Fibroblast of skin of back (primary cell): ENCODE data around the gene SRSF11.

Experiments used
- DNase-seq: peaks from one replicate; pipeline ENCODE4 v3.0.0-alpha.2; 2013

Gene SRSF11

GRCh38 chr1:70222716-70223235 lies 1.6 kb downstream of the SRSF11 start:
- no peak for DNase-seq

DNA sequence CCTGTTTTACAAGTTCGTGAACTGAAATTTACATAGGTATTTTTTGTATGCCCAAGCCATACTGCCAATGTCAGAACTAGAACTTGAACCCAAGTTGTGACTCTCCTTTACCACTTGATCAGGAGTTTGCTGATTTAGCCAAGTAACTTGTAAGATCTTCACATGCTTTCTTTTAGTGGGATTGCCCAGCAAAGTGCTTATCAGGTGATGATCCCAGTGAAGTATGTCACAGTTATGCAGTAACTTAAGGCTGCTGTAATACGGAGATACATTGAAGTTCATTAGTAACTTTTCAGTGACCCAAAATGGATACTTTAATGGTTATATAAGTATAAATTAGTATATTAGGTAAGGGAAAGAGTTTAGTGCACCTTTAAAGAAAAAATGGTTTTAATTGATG lies 3.8 kb downstream of the SRSF11 start:
- DNase-seq = no peak

DNA sequence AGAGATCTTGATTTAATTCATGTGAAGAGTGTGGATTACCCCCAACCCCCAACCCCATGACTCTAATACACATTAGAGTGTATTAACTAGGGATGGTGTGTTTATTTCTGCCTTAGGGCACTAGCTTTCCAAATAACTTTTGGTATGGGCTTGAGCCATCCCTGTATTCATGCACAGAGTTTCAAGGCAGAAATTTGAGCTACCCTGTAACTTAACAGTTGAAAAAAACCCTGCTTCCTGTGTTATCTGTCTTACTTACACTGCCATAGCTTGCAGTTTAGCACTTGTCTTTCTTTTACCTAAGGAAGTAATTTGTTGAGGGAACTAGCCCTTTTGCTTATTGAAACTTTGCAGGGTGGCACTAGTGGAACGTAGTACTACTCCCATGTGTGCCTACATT lies 6.3 kb downstream of the SRSF11 start:
- DNase-seq = no peak

DNA sequence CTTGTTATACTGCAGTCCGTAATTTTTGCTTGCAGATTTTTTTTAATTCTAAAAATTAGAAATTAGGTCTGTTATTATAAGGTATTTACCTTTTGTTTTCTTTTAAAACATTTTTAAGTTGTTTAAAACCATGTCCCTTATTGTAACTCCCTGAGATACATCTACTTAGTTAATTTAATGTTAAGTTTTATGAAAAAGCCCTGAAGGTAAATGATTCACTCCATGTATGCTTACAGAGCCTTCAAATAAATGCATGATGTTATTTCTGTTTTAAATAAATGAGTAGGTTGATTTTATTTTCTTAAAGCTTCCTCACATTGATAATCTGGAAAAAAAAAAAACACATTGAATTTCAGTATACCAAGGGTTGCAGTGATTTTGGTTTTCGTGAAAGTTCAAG lies 7.5 kb downstream of the SRSF11 start:
- no peak for DNase-seq

GRCh38 chr1:70231475-70231874 lies 10.3 kb downstream of the SRSF11 start:
- DNase-seq = no peak

DNA sequence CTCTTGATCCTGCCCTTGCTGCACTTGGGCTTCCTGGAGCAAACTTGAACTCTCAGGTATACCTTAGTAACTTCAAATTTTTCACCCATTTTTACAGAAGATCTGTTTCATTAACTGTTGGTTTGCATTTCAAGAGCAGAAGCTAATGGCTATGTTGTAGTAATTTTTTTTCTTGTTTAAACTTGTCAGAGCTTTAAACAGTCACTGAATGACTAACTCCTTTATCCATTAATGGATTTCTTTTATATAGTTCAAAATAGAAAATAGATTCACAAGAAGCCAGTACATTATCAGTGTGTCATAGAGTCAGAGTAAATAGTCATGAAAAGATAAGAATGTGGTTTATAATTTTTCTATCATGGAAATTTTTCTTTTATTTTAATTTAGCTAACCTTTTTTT lies 13.6 kb downstream of the SRSF11 start:
- DNase-seq = no peak

DNA sequence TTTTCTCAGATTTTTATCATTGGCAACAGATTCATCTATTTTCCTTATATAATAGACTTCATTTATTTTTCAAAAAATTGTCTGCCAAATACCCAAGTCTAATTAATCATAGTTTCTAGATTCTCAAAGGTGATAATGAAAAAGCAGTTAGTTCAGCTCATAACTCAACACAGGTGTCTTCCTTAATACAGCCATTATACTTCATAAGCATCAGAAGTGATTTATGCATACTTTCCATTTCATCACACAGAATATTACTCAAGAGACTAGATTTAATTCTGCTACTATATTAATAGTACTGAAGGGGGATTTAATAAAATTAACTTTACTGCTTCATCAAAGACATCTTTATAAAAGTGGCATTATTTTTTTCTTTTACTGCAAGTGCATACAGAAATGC lies 18.8 kb downstream of the SRSF11 start:
- DNase-seq = no peak

GRCh38 chr1:70247122-70247521 lies 25.9 kb downstream of the SRSF11 start:
- no peak for DNase-seq

- DNase-seq = no peak
These were observed 26.6 kb downstream of the SRSF11 start for GRCh38 chr1:70247768-70248167.

GRCh38 chr1:70248729-70249128 lies 27.5 kb downstream of the SRSF11 start:
- DNase-seq = no peak

- DNase-seq = no peak
These were observed 35.5 kb downstream of the SRSF11 start for GRCh38 chr1:70256664-70257063.

DNA sequence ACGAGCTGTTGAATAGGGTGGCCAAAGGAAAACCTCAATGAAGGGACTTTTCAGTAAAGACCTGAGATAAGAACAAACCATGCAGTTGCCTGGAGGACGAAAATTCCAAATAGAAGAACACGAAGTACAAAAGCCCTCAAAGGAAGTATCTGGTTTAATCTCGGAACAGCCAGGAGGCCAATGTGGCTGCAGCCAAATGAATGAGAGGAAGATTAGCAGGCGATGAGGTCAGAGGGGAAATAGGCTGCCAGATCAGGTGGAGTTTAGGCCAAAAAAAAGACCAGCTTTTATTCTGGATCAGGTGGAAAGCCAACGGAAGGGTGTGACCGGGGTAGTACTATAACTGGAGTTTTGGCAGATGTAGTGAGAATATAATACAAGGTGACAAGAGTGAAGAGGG lies 43.7 kb downstream of the SRSF11 start:
- no peak for DNase-seq

DNA sequence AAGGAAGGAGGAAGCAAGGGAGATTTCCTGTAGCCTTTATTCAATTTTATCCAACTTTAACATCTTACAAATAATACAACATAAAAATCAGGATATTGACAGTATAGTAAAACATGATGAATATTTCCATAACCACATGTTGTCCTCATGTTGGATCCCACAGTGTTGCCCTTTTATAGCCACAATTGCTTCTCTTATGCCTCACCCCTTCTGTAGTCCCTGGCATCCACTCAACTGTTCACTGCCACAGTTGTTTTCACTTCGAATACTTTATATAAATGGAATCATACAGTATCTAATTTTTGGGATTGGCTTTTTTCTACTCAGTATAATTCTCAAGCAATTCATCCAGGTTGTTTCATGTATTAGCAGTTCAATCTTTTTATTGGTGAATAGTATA lies 44.8 kb downstream of the SRSF11 start:
- peak; percentile 54 for DNase-seq

- DNase-seq = no peak
These were observed 56.7 kb downstream of the SRSF11 start for GRCh38 chr1:70277875-70278274.

GRCh38 chr1:70278710-70279109 lies 57.5 kb downstream of the SRSF11 start:
- no peak for DNase-seq

GRCh38 chr1:70284366-70284765 lies 63.2 kb downstream of the SRSF11 start:
- DNase-seq = no peak

GRCh38 chr1:70286453-70286852 lies 65.3 kb downstream of the SRSF11 start:
- no peak for DNase-seq

DNA sequence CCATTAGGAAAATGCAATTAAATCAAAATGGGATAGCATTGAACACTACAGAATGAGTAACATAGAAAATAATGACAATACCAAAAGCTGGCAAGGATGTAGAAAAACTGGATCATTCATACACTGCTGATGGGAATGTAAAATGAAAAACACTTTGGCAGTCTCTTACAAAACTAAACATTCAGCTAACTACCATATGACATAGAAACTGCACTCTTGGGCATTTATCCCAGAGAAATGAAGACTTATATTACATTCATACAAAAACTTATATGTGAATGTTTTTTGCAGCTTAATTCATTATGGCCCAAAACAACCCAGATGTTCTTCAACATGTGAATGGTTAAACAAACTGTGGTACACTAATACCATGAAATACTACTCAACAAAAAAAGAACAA lies 67.0 kb downstream of the SRSF11 start:
- no peak for DNase-seq

- peak; percentile 66 for DNase-seq
These were observed 69.0 kb downstream of the SRSF11 start for GRCh38 chr1:70290218-70290617.

- DNase-seq = no peak
These were observed 72.1 kb downstream of the SRSF11 start for GRCh38 chr1:70293186-70293843.

- no peak for DNase-seq
These were observed 74.6 kb downstream of the SRSF11 start for GRCh38 chr1:70295749-70296148.

DNA sequence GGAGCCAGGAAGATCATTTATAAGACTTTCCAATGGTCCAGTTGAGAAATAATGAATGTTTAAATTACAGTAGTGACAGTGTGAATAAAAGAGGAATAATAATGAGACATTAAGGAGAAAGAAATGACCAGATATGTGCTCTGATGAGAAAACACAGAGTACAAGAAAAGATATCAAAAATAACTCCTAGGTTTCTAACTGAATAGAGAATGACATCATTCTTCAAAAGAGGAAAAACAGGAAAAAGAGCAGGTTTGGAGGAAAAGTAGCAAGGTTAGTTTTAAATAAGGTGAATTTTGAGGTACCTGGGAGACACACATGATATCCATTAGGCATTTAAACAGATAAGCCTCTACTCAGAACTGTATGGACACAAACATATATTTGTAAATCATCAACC lies 78.3 kb downstream of the SRSF11 start:
- DNase-seq = no peak
